HEK293T (cell line): ENCODE data around the gene ABHD11.

Experiments
- CTCF ChIA-PET: fragments of 350-600 bp; formaldehyde crosslinking; extraction: SDS; loops from one replicate; lab custom pipeline; 2021; ENCODE audit warnings: antibody characterized with exemption, inconsistent platforms; lab: Yijun Ruan, JAX
- POLR2A ChIA-PET: fragments of 350-600 bp; formaldehyde crosslinking; extraction: SDS; loops from one replicate; lab custom pipeline; 2020; ENCODE audit warnings: antibody characterized with exemption, inconsistent platforms; lab: Yijun Ruan, JAX
- DNase-seq: peaks from one replicate; pipeline ENCODE4 v3.0.0; 2012; ENCODE audit warnings: mixed read lengths; ENCODE audit errors: extremely low spot score
- ARNT ChIP-seq: fragments of 450-650 bp; IDR thresholded peaks from 2 replicates; pipeline ENCODE4 v1.6.1; 2017; ENCODE audit warnings: mild to moderate bottlenecking
- BHLHE40 ChIP-seq: fragments of 450-650 bp; IDR thresholded peaks from 2 replicates; pipeline ENCODE4 v1.6.1; 2016; ENCODE audit warnings: mild to moderate bottlenecking, moderate library complexity, borderline replicate concordance
- CTBP1 ChIP-seq: fragments of 450-650 bp; IDR thresholded peaks from 2 replicates; pipeline ENCODE4 v1.6.1; 2016; ENCODE audit warnings: borderline replicate concordance
- ELF4 ChIP-seq: fragments of 450-650 bp; IDR thresholded peaks from 2 replicates; pipeline ENCODE4 v1.6.1; 2017; ENCODE audit warnings: antibody characterized with exemption
- FOXA1 ChIP-seq: fragments of 450-650 bp; IDR thresholded peaks from 2 replicates; pipeline ENCODE4 v1.6.1; 2016; ENCODE audit warnings: mild to moderate bottlenecking
- FOXK2 ChIP-seq: fragments of 450-650 bp; IDR thresholded peaks from 2 replicates; pipeline ENCODE4 v1.6.1; 2016; ENCODE audit warnings: mild to moderate bottlenecking
- FOXM1 ChIP-seq: fragments of 450-650 bp; IDR thresholded peaks from 2 replicates; pipeline ENCODE4 v1.6.1; 2017; ENCODE audit warnings: mild to moderate bottlenecking, borderline replicate concordance
- HDGF ChIP-seq: fragments of 450-650 bp; IDR thresholded peaks from 2 replicates; pipeline ENCODE4 v1.6.1; 2017; ENCODE audit warnings: antibody characterized with exemption, borderline replicate concordance
- L3MBTL2 ChIP-seq: fragments of 450-650 bp; conservative IDR thresholded peaks from 2 replicates; pipeline ENCODE4 v1.6.1; 2016; ENCODE audit warnings: mild to moderate bottlenecking
- LEF1 ChIP-seq: fragments of 450-650 bp; IDR thresholded peaks from 2 replicates; pipeline ENCODE4 v1.6.1; 2017; ENCODE audit warnings: mild to moderate bottlenecking, borderline replicate concordance
- NFRKB ChIP-seq: fragments of 450-650 bp; IDR thresholded peaks from 2 replicates; pipeline ENCODE4 v1.6.1; 2016; ENCODE audit warnings: mild to moderate bottlenecking, moderate library complexity
- PKNOX1 ChIP-seq: fragments of 450-650 bp; IDR thresholded peaks from 2 replicates; pipeline ENCODE4 v1.6.1; 2016
- SP1 ChIP-seq: fragments of 450-650 bp; IDR thresholded peaks from 2 replicates; pipeline ENCODE4 v1.6.1; 2017
- SUZ12 ChIP-seq: fragments of 450-650 bp; IDR thresholded peaks from 2 replicates; pipeline ENCODE4 v1.6.1; 2016; ENCODE audit warnings: mild to moderate bottlenecking
- TARDBP ChIP-seq: fragments of 450-650 bp; IDR thresholded peaks from 2 replicates; pipeline ENCODE4 v1.6.1; 2016
- ZNF384 ChIP-seq: fragments of 450-650 bp; IDR thresholded peaks from 2 replicates; pipeline ENCODE4 v1.6.1; 2016

Gene ABHD11

GRCh38 chr7:73696372-73696771 is 42.2 kb downstream of the ABHD11 start:
- CTCF ChIA-PET: no interaction called here
- POLR2A ChIA-PET: no interaction called here

DNA sequence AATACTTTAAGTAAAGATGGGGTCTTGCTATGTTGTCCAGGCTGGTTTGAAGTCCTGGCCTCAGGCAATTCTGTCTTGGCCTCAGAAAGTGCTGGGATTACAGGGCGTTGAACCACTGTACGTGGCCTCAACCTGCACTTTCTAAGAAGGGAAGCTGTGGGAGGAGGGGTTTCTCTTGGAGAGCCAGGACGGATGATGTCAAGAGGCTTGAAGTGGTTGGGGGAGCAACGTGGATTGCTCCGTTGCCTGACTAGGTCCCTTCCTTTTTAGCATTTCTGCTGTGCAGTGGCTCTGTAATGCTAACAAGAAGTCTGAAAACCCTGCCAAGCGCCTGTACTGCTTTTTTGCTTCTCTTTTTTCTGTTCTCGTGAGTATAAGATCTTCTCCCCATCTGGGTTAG is 48.0 kb downstream of the ABHD11 start:
- ChIA-PET POLR2A (no interaction called here), CTCF (no interaction called here)
- DNase-seq: no peak
- no peak for TF ChIP-seq NFRKB
- no peak for TF ChIP-seq ZNF384
- no peak for TF ChIP-seq HDGF
- TF ChIP-seq CTBP1: no peak
- TF ChIP-seq FOXA1: no peak
- no peak for TF ChIP-seq PKNOX1
- TF ChIP-seq FOXK2: no peak
- TF ChIP-seq BHLHE40: no peak
- no peak for TF ChIP-seq SUZ12
- TF ChIP-seq ELF4: no peak
- TF ChIP-seq SP1: no peak
- TF ChIP-seq L3MBTL2: no peak
- no peak for TF ChIP-seq FOXM1
- TF ChIP-seq ARNT: no peak
- TF ChIP-seq TARDBP: no peak

More at GRCh38 chr7:73696372-73696771, 42.2 kb downstream of the ABHD11 start:
- no peak for DNase-seq
- no peak for TF ChIP-seq FOXM1
- no peak for TF ChIP-seq HDGF
- TF ChIP-seq ZNF384: no peak
- TF ChIP-seq FOXA1: no peak
- no peak for TF ChIP-seq PKNOX1
- no peak for TF ChIP-seq ELF4
- TF ChIP-seq SUZ12: no peak
- no peak for TF ChIP-seq TARDBP

DNA sequence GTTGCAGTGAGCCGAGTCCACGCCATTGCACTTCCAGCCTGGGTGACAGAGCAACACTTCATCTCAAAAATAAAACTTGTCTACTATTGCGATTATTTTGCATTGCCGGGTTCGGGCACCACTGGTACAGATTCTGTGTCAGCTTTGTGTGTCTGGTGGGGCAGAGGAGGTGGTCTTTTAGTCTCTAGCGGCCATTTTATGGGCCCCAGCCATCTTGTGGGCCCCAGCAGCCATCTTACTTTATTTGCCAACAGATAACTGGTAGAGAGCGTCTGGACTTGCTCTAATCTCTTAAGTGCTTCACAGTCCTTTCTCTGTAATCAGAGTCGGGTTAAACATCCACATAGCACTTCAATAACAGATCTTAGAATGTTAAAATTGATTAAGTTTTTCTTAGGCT is 50.3 kb downstream of the ABHD11 start:
- DNase-seq: no peak
- POLR2A ChIA-PET: no interaction called here
- no peak for TF ChIP-seq NFRKB
- no peak for TF ChIP-seq ELF4
- no peak for TF ChIP-seq FOXK2
- TF ChIP-seq L3MBTL2: no peak
- TF ChIP-seq FOXM1: no peak
- no peak for TF ChIP-seq FOXA1
- TF ChIP-seq SUZ12: no peak
- no peak for TF ChIP-seq PKNOX1
- TF ChIP-seq LEF1: no peak
- no peak for TF ChIP-seq CTBP1
- CTCF ChIA-PET: no interaction called here
